Tibial nerve (tissue), 4 donors: ENCODE data around the gene MRPL51.

Experiments
- EP300 ChIP-seq, 2 donors: sonication (generic); formaldehyde crosslinking; IDR thresholded peaks; one replicate each; pipeline ENCODE4 v1.6.1; 2017; ENCODE audit warnings: antibody characterized with exemption in 2 of 2, mild to moderate bottlenecking in 1 of 2
- POLR2A ChIP-seq, 2 donors: fragments of 450-650 bp; IDR thresholded peaks; one replicate each; pipeline ENCODE4 v1.6.1; 2017; ENCODE audit warnings: antibody characterized with exemption in 2 of 2, mild to moderate bottlenecking in 2 of 2, moderate library complexity in 2 of 2
- TF ChIP-seq, protein P1 (sequence below), 5 experiments: fragments of 200-600 bp in 3 of 5; fragments of 450-650 bp in 2 of 5; sonication (generic) in 3 of 5; IDR thresholded peaks; one replicate each; pipeline ENCODE4 v1.5.1; 2016 to 2019; ENCODE audit warnings: antibody characterized with exemption in 5 of 5, mild to moderate bottlenecking in 3 of 5, moderate library complexity in 2 of 5

DNA sequence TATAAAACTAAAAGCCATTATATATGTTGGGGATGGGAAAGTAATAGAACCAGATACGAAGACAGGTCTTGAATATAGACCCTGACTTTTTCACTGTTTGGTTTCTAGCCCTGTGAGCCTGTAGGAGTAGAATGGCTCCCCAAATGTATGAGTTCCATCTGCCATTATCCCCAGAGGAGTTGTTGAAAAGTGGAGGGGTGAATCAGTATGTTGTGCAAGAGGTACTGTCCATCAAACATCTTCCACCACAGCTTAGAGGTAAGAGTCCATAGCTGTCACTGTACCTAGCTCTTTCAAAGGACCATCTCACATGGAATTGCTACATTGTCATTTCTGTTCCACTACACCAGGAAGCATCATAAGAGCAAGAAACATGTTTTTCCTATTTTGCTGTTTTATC lies 1.9 kb upstream of the MRPL51 start:
- TF ChIP-seq POLR2A (IDR thresholded peaks at IDR 0.05) (no peak), EP300 (IDR thresholded peaks at IDR 0.05) (no peak)
- TF ChIP-seq, protein P1, sequence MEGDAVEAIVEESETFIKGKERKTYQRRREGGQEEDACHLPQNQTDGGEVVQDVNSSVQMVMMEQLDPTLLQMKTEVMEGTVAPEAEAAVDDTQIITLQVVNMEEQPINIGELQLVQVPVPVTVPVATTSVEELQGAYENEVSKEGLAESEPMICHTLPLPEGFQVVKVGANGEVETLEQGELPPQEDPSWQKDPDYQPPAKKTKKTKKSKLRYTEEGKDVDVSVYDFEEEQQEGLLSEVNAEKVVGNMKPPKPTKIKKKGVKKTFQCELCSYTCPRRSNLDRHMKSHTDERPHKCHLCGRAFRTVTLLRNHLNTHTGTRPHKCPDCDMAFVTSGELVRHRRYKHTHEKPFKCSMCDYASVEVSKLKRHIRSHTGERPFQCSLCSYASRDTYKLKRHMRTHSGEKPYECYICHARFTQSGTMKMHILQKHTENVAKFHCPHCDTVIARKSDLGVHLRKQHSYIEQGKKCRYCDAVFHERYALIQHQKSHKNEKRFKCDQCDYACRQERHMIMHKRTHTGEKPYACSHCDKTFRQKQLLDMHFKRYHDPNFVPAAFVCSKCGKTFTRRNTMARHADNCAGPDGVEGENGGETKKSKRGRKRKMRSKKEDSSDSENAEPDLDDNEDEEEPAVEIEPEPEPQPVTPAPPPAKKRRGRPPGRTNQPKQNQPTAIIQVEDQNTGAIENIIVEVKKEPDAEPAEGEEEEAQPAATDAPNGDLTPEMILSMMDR (IDR thresholded peaks at IDR 0.05): no peak
